ENCODE data around the gene ABL1.

Gene ABL1

DNA sequence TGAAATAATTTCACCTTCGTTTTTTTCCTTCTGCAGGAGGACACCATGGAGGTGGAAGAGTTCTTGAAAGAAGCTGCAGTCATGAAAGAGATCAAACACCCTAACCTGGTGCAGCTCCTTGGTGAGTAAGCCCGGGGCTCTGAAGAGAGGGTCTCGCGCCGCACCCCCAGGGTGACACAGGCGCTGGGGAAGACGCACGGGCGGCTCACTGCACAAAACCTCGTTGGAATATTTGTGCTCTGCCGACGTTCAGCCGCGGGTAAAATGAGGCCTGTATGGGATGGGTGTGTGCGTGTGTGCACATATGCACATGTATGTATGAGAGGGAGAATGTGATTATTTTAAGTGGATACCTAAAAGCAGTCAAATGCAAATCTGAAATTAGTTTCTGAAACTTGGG lies 37.0 kb downstream of the ABL1 start:
- DNase-seq: no peak

GRCh38 chr9:130872508-130872907 lies 37.5 kb downstream of the ABL1 start:
- DNase-seq: no peak

DNA sequence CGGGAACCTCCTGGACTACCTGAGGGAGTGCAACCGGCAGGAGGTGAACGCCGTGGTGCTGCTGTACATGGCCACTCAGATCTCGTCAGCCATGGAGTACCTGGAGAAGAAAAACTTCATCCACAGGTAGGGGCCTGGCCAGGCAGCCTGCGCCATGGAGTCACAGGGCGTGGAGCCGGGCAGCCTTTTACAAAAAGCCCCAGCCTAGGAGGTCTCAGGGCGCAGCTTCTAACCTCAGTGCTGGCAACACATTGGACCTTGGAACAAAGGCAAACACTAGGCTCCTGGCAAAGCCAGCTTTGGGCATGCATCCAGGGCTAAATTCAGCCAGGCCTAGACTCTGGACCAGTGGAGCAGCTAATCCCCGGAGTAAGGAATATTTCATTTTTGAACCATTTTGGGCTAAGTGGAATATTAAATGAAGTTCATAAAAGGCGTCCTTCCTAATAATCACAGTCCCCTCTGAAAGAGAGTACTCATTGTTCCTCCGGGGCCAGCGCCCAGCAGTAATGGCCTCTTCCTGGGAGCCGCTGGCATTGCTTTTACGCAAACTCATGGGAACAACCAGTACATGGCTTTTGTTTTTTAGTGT lies 38.0 kb downstream of the ABL1 start:
- no peak for DNase-seq

- DNase-seq: no peak
Measured at GRCh38 chr9:130873966-130874365, 38.9 kb downstream of the ABL1 start.

DNA sequence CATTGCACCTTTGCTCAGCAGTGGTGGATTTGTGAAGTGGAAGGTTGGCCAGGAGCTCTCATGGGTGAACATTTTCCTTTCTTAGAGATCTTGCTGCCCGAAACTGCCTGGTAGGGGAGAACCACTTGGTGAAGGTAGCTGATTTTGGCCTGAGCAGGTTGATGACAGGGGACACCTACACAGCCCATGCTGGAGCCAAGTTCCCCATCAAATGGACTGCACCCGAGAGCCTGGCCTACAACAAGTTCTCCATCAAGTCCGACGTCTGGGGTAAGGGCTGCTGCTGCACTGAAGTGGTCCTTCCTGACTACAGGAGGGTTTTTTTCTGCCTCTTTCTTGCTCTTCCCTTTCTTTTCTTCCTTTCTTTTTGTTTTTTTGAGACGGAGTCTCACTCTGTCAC lies 39.7 kb downstream of the ABL1 start:
- no peak for DNase-seq

GRCh38 chr9:130877300-130877699 lies 42.2 kb downstream of the ABL1 start:
- DNase-seq: no peak

DNA sequence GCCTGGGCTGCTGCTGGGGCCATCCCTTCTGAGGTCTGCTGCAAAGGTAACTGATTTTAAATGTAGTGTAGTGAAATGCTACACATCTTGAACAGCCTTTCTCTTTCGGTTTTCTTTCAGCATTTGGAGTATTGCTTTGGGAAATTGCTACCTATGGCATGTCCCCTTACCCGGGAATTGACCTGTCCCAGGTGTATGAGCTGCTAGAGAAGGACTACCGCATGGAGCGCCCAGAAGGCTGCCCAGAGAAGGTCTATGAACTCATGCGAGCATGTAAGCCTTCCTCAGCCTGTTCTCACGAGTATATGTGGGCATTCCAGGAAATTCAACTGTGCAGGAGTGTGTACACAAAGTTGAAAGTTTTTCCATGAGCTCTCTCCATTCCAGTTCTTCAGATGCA lies 43.2 kb downstream of the ABL1 start:
- DNase-seq: no peak

DNA sequence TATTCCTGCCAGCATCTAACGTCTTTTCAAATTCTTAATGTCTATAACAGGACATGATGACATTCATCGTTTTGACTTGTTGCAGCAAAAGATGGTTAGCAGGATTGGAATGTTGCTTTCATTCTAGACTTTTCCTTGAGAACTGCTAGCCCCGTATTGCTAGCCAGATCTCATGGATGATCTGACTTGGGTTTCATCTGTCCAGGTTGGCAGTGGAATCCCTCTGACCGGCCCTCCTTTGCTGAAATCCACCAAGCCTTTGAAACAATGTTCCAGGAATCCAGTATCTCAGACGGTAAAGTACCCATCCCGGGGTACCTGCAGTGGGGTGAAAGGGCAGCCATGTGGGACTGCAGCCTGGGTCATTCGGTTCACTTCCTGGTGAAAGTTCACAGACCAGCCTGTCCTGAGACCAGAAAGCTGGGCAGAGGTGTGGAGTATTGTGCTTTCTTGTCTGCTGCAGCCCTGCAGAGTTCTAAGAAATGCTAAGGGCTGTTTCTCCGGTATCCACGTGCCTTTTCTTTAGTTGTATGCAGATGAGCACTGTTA lies 44.9 kb downstream of the ABL1 start:
- DNase-seq: no peak

DNA sequence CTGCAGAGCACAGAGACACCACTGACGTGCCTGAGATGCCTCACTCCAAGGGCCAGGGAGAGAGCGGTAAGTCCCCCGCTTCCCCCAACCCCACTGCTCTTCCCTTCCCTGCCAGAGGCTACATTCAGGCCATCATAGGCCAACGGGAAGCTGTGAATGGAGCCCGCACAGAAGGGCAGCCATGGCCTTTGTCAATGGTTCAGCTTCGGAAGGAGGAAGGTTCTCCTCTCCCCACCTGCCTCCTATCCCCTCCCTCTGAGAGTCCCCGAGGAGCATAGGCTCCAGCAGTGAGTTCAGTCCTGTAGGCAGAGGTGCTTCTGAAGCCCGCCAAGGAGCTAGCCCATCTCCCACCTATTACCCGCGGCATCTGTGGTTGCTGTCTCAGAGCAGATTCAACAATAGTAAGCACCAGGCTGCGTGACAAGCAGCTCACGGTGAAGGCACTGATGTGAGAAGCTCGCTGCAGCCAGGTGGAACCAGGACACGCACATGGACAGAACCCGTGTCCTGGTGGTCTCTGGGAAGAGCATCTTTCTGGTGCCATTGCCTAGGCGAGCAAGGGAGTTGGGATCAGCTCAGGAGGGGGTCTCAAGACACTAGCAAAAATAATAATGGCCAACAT lies 45.7 kb downstream of the ABL1 start:
- DNase-seq: no peak

- DNase-seq: no peak
Measured at GRCh38 chr9:130881516-130881915, 46.5 kb downstream of the ABL1 start.

- no peak for DNase-seq
Measured at GRCh38 chr9:130882696-130883225, 47.7 kb downstream of the ABL1 start.

DNA sequence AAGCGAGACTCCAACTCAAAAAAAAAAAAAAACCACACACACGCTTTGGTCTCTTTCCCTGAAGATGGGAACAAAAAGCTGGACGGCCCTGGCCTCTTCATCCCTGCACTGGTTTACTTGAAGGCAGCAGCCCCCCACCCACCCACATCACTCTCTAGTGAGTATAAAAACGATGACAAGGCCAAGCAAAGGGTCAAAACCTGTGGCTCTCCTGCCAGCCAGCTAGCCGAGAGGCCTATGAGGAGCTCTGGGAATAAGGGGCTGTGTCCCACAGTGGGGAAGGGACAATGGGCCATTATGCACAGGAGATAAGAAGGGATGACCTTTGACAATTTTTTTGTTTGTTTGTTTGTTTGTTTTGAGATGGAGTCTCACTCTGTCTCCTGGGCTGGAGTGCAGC lies 48.4 kb downstream of the ABL1 start:
- no peak for DNase-seq

DNA sequence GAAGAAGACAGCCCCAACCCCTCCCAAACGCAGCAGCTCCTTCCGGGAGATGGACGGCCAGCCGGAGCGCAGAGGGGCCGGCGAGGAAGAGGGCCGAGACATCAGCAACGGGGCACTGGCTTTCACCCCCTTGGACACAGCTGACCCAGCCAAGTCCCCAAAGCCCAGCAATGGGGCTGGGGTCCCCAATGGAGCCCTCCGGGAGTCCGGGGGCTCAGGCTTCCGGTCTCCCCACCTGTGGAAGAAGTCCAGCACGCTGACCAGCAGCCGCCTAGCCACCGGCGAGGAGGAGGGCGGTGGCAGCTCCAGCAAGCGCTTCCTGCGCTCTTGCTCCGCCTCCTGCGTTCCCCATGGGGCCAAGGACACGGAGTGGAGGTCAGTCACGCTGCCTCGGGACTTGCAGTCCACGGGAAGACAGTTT lies 49.1 kb downstream of the ABL1 start:
- DNase-seq: no peak

DNA sequence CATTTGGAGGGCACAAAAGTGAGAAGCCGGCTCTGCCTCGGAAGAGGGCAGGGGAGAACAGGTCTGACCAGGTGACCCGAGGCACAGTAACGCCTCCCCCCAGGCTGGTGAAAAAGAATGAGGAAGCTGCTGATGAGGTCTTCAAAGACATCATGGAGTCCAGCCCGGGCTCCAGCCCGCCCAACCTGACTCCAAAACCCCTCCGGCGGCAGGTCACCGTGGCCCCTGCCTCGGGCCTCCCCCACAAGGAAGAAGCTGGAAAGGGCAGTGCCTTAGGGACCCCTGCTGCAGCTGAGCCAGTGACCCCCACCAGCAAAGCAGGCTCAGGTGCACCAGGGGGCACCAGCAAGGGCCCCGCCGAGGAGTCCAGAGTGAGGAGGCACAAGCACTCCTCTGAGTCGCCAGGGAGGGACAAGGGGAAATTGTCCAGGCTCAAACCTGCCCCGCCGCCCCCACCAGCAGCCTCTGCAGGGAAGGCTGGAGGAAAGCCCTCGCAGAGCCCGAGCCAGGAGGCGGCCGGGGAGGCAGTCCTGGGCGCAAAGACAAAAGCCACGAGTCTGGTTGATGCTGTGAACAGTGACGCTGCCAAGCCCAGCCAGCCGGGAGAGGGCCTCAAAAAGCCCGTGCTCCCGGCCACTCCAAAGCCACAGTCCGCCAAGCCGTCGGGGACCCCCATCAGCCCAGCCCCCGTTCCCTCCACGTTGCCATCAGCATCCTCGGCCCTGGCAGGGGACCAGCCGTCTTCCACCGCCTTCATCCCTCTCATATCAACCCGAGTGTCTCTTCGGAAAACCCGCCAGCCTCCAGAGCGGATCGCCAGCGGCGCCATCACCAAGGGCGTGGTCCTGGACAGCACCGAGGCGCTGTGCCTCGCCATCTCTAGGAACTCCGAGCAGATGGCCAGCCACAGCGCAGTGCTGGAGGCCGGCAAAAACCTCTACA lies 49.8 kb downstream of the ABL1 start:
- DNase-seq: no peak

GRCh38 chr9:130885484-130886375 lies 50.7 kb downstream of the ABL1 start:
- no peak for DNase-seq

DNA sequence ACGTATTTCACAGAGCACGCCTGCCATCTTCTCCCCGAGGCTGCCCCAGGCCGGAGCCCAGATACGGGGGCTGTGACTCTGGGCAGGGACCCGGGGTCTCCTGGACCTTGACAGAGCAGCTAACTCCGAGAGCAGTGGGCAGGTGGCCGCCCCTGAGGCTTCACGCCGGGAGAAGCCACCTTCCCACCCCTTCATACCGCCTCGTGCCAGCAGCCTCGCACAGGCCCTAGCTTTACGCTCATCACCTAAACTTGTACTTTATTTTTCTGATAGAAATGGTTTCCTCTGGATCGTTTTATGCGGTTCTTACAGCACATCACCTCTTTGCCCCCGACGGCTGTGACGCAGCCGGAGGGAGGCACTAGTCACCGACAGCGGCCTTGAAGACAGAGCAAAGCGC lies 51.9 kb downstream of the ABL1 start:
- no peak for DNase-seq

DNA sequence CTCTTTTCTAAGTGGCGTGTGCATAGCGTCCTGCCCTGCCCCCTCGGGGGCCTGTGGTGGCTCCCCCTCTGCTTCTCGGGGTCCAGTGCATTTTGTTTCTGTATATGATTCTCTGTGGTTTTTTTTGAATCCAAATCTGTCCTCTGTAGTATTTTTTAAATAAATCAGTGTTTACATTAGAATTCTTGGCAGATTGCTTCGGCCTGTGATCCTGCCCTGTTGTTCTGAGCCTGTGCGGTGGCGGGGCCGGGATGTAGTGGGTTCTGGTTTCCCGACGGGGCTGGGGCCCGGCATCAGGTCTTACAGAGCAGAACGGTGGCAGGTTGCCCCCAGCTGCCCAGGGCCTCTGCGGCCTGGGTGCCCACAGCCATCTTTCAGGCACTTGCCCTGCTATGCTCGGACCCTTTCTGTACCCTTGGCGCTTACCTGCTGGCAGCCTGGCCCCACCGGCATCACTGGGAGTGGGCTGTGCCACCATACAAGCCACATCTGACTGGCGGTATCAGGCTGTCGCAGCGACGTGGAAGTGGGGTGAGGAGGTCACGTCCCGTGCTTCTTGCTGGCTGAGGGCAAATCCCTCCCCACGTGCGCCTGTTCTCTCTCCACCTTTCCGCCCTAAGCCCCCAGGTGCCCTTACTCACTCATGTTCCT lies 52.6 kb downstream of the ABL1 start:
- DNase-seq: no peak

- no peak for DNase-seq
Measured at GRCh38 chr9:130888146-130888885, 53.3 kb downstream of the ABL1 start.

DNA sequence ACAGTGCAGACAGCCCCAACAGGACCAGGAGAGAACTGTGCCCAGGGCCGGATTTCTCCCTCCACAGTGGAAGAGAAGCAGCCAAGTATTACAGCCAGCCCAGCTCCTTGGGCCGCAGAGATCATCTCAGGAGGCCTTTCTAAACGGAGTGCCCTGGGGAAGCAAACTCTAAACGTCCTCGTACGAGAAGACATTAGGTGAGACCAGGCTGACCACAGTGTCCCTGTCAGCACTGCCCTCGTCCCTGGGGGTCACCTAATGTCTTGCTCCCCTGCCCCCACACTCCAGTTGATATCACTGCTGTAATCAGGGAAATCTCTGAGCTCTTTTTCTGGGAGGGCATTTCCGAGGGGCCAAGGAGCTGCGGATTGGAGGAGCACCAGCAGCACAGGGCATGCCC lies 55.1 kb downstream of the ABL1 start:
- no peak for DNase-seq

DNA sequence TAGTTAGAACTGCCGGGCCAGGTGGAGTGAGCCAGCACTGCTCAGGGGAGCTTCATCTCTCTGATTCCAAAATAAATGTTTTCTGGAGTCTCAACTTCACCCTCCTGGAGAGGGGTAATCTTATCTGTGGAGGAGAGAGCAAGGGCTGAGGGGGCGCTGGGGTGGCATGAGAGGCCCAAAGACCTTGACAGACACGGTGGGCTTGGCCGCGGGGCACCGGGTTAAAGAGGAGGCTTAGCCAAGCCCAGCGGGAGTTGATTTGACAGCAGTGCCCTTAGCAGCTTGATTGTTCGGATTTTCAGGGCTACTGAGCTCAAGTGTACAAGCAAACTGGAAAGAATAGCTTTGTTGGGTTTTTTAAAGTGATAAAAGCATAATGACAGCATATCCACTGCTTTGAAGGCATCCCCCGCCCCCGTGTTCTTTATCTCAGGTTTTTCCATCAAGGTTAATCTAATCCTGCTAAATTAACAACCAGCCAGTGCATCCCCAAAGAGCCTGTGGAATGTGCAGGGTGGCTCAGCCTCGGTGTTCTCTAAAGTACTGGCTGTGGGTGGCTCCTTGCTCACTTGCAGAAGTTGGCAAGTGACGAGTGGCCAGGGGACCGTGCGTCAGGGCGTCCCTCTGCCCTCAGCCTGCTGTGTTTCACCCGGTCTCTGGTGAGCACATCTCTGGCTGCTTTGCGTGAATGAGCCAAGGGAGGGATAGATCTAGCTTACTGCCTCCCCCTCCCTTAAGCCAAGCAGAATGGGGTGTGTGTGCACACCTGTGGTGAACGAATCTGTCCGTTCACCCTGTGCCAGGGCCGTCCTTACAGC lies 56.0 kb downstream of the ABL1 start:
- no peak for DNase-seq
